ENCODE measurements around the gene PDSS2.
A peak's percentile ranks its signal among the peaks of the same experiment; 100 is the strongest.
"Not testable (repeated sequence)": the region's sequence is repeated elsewhere in the genome, so short reads cannot be mapped to it uniquely, and the experiment has no call there.

The PDSS2 gene

DNA sequence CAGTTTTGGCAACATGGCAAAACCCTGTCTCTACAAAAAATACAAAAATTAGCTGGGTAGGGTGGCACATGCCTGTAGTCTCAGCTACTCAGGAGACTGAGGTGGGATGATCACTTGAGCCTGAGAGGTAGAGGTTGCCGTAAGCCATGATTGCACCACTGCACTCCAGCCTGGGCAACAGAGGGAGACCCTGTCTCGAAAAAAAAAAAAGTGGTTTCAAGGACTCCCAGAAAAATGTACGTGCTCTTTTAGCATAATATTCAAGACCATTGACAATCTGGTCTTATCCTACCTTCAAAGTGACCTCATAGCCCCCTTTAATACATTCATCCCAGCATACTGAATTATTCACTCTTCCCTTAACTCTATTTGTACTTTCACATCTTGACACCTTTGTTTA, 16.0 kb upstream of the PDSS2 start:
- not testable (repeated sequence) for DNase-seq

DNA sequence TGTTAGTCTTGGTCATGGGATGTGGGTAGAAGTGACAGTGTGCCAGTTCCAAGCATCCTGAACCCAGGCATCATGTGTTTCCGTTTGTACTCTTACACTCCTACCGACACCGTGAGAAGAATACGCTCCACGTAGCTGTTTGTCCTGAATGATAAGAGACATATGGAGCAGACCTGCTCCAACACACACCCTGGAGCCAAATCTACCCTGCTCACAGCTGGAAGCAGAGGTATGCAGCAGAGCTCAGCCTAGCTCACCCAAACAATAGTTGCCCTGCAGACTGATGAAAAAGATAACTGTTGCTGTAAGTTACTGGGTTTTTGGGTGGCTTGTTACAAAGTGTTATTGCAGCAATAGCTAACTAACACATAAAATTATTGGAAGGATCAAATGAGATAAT, 14.3 kb upstream of the PDSS2 start:
- no peak for DNase-seq

DNA sequence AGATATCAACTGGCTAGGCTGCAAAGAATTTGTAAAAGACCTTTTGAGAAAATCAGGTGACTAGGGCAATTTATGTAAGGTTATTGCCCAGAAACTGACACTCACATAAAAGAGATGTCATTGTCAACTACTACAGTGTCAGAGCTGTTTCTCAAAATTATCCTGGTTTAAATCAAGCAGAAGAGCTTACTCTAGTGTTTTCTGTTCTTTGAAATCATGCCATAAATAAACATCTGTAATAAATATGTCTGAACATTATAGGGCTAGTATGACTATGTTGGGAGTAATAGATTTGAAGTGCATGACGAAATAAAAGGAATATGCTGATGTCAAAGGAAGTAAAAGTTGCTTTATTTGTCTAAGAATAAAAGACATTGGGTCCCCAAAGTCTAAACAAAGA, 11.0 kb upstream of the PDSS2 start:
- DNase-seq, result no peak

DNA sequence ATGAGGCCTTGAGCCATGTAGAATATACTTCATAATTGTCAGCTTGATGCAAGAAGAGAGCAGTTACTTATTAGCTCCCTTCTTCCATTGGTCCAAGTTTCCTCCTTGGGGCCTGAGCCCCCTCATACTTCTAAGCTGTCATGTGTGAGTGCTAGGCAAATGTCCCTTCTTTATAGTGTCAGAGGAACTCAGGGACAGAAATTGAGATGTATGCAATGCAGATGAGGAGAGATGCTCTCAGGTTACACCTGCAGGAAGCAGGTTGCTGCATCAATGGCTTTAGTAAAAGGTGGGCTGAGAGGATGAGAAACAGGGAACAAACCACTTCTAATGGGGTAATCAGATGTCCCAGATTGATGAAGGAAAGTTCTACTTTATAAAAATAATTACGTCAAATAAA, 6.7 kb upstream of the PDSS2 start:
- no peak for DNase-seq

DNA sequence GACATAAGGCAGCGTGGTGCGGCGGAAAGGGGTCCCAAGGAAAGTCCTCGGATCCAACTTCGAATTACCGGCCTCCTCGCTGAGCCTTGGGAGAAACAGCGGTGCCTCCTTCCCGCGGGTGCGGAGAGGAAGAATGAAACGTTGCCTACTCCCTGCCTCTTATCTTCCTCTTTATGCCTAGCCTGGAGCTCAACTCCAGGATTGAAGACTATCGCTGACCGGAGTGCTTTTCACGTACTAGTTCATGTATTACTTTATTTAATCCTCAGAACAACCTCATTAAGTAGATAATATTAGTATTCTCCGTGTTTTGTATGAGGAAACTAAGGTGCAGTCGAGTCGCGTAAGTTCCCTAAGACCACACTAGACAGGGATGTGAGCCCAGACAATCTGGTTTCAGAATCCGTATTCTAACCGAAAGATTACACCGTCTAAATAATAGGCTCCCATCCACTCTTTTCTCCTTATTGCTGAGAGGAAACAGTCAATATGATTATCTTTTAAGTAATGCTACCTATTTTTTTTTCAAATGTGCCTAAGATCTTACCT, 793 bp upstream of the PDSS2 start:
- DNase-seq, result no peak

DNA sequence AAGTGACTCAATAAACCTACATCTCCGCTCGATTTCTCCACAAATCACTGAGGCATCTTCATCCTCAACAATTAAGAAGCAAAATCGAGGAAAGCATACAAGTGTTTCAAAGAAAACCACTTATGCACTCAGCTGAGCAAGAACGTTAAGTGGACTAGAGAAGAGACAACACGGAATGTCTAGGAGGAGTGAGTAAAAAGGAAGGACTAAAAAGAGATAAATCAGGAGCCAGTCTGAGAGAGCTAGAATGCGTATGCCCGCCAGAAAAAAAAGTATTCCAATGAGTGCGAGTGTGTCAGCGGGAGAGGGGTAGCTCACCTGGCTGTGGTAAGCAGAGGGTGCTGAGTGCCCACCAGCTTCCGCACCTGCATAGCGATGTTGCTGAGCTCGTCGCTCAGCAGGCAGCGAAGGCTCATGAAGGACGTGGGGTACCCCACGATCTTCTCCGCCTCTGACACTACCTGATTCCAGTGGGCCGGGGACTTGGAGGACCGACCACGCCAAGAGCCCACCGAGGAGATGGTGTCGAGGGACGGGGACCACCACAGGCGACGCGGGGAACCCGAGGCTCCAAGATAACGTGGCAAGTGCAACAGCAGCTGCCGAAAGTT, 587 bp downstream of the PDSS2 start:
- no peak for DNase-seq

DNA sequence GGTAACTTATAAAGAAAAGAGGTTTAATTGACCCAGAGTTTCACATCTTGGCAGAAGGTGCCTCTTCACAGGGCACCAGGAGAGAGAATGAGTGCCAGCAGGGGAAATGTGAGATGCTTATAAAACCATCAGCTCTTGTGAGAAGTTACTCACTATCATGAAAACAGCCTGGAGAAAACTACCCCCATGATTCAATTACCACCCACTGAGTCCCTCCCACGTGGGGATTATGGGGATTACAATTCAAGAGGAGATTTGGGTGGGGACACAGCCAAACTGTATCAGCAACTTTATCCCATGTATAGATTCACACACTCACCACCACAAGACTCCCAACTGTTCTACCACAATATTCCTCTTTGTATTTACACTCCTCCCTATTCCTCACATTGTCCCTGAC, 10.6 kb downstream of the PDSS2 start:
- no peak for DNase-seq

DNA sequence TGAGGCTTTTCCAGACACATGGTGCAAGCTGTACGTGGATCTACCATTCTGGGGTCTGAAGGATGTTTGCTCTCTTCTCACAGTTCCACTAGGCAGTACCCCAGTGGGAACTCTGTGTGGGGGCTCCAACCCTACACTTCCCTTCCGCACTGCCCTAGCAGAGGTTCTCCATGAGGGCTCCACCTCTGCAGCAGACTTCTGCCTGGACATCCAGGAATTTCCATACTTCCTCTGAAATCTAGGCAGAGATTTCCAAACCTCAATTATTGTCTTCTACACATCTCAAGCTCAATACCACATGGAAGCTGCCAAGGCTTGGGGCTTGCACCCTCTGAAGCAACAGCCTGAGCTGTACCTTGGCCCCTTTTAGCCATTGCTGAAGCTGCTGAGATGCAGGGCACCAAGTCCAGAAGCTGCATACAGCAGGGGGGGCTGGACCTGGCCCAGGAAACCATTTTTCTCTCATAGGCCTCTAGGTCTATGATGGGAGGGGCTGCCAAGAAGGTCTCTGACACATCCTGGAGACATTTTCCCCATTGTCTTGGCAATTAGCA, 11.6 kb downstream of the PDSS2 start:
- no peak for DNase-seq

DNA sequence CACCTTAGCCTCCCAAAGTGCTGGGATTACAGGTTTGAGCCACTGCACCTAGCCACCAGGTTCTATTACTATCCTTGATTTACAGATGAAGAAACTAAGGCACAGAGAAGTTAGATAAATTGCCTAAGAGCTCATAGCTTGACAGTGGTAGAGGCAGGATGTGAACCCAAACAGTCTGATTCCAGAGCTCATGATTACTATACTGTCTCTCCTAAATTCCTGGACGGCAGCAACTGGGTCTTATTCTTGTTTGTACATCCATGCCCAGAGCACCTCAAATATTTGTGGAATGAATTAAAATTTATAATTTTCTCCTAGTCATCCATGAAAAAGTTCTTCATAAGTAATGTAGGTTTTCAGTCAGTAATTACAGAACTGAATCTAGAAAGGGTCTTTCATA, 15.1 kb downstream of the PDSS2 start:
- DNase-seq, result no peak

DNA sequence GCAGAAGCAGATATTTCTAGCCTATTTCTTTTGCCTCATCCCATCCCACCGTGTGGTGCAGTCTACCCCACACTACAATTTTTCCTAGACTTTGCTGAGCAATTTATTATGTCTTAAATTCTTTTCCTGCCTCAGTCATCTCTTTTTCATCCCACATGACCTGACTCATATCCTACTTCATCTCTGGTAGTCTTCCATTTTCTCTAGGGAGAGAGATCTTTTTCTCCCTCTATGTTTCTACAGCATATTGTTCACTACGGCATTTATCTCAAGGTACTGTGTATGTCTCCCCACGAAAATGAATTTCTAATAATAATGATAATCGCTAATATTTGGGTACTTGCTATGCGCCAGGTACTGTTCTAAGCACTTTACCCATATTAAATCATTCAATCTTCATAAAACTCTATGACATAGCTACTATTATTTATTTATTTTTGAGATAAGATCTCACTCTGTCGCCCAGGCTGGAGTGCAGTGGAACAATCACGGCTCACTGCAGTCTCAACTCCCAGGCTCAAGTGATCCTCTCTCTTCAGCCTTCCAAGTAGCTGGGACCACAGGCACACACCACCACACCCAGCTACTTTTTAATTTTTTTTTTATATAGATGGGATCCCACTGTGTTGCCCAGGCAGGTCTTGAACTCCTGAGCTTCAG, 15.6 kb downstream of the PDSS2 start:
- DNase-seq, result no peak

DNA sequence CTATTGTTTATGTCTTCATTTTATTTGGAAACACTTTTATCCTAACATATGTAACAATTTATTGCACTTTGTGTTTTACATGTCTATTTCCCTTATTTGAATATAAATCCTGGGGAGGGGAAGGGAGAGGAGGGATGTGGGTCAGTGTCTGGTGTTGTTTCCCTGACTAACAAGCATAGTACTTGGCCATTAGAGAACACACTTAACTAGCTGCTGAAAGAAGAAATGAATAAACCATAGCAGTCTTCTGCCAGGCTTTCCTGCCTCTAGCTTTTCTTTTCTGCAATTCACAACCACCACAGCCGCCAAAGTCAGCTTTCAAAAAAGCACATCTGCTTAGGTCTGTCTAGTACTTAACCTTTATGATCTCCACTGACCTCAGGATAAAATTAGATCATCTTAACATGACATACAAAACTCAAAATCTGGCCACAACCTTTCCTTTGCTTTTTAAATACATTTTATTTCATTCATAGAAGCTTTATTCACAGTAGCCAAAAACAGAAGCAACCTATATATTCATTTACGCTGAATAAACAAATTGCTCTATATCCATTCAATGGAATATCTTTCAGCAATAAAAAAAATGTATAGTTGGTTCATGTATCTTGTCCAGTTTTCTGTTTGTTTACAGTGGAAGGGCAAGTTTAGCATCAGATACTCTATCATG, 16.3 kb downstream of the PDSS2 start:
- no peak for DNase-seq

DNA sequence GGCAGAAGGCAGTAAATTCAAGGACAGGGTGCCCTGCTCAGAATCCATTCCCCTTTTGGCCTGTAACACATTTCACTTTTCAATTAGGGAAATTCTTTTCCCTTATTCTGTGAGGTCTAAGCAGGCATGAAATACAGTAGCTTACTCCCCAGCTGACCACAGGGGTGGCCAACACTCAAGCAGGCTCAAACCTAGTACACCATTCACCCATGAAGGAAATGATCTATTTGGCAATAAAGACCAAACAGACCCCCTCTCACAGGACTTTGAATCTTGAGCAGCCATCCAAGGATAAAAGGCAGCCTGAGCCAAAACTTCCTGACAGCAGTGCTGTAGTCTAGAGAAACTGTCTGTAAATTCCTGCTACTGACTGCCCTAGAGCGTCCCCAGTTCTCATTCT, 17.7 kb downstream of the PDSS2 start:
- no peak for DNase-seq

DNA sequence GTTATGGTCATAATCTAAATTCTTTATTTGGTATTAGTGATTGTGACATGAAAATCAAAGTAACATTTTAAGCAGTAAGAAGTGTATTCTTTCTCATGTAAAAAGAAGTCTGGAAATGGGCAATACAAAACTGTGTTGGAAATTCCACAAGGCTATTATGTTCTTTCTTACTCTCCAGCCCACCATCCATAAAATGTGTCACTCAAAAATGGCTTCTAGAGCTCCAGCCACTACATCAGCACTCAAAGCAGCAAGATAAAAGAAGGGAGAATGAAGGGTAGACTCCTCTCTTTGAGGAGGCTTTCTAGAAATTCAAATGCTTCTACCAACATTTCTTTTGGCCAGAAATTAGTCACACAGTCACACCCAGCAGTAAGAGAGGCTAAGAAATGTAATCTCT, 18.4 kb downstream of the PDSS2 start:
- no peak for DNase-seq

DNA sequence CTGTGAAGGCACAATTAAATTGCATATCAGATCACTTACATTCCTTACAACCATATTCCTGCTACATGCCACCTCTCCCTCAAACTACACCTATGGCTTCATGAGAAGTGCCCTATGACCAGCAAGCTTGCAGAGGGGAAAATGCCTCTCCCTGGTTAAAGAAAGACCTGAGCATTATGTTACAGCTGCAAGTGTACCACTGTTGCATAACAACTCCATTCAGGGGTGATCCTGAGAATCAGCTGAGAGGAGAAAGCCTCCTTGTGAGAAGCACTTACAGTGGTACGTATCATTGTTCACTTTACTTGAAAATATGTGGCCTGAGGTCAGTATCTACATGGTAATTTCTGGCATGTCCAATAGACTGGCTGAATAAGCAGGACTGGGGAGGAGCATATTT, 20.0 kb downstream of the PDSS2 start:
- DNase-seq, result no peak

DNA sequence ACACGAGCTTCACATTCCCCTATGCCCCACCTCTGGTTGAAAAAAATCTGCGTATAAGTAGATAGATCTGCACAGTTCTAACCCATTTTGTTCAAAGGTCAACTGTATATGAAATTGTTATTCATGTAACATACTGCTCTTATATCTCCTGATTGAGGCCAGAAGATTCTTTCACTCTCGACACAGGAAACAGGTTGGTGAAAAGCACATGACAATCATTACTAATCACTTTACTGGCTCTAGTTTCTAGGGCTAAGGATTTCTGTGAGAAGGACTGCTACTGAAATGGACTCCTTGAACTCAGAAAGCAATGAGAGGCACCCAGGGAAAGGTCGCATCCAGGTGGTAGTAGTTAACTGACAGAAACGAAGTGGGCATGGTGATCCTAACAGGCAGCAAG, 21.7 kb downstream of the PDSS2 start:
- DNase-seq, result no peak

DNA sequence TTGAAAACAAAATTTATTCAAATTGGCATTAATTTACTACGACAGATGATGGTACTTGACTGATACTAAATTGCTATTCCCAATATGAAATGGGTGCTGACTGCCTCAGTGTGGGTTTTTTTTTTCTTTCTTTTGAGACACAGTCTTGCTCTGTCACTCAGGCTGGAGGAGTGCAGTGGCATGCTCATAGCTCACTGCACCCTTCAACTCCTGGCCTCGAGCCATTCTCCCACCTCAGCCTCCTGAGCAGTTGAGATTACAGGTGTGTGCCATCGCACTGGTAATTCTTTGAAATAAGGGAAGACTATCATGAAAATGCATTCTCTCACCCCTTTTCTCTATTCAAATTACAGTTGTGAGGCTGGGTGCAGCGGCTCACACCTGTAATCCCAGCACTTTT, 22.5 kb downstream of the PDSS2 start:
- no peak for DNase-seq

DNA sequence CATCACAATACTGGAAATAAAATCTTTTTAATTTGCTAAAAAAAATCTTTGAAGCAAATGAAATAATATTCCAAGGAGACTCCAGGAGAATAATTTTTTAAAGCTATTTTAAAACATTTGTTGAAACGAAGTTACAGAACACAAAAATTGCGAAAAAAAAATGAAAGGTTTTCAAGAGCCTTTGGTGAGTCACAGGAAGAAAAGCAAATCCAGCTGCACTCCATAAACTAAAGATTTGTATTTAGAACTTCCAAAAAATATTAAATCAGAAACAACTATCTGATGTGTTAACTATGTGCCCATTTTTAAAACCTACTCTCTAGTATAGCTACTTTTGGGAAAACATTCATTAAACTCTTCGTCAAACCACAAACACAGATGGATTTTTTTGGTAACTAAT, 23.6 kb downstream of the PDSS2 start:
- DNase-seq, result no peak

DNA sequence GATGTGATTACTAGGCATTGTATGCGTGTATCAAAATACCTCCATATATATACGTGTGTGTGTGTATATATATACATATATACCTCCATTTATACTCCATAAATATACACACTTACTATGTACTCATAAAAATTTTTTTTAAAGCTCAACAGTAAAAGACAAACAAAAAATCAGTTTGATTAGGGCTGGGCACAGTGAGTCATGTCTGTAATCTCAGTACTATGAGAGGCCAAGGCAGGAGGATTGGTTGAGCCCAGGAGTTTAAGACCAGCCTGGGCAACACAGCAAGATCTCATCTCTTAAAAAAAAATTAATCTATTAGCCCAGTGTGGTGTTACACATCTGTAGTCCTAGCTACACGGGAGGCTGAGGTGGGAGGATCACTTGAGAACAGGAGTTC, 24.6 kb downstream of the PDSS2 start:
- DNase-seq, result no peak

DNA sequence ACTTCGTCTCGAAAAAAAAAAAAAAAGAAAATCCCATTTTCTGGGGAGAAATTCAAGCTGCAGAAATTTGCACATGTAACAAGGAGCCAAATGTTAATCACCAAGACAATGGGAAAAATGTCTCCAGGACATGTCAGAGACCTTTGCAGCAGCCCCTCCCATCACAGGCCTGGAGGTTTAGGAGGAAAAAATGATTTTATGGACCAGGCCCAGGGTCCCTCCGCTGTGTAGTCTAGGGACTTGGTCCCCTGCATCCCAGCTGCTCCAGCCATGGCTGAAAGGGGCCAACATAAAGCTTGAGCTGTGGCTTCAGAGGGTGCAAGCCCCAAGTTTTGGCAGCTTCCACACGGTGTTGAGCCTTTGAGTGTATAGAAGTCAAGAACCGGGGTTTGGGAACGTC, 33.4 kb downstream of the PDSS2 start:
- not testable (repeated sequence) for DNase-seq

DNA sequence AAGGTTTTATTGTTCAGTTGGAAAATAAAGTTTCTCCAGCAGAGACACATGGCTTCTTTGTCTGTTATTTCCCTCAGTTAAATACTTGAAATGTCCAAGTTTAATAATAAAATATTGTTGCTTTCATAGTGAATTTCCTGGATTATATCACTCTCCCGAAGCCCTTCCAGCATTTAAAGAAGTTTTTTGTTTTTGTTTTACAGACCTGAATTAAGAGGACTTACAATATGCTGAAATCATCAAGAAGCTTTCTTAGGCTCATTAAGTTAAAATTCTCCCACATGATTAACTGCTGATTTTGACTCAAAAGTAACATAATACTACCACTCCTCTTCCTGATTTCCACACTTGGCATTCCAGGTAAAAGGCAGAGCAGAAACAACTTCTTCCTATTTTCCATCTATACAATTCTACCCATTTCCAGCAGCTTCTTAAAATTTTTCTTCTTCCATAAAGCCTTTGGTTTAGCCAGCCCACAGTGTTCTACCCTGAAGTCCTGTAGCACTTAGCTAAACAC, 35.8 kb downstream of the PDSS2 start:
- no peak for DNase-seq

DNA sequence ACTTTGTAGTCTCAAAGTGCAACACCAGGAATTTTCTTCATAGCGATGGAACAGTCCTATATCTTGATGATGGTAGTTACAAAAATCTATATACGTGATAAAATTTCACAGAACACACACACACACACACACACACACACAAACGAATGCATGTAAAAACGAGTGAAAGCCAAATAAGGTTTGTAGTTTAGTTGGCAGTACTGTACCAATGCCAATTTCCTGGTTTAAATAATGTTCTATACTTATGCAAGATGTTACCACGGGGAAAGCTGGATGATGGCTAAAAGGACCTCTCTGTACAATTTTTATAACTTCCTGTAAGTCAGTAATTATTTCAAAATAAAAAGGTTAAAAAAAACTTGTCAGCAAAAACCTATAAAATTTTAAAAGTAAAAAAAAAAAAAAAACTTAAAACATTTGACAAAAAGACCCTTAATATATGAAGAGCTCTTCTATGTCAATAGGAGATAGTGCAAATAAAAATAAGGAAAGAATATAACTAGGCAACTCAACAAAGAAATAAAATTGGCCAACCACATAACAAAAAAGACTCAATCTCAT, 37.6 kb downstream of the PDSS2 start:
- no peak for DNase-seq

DNA sequence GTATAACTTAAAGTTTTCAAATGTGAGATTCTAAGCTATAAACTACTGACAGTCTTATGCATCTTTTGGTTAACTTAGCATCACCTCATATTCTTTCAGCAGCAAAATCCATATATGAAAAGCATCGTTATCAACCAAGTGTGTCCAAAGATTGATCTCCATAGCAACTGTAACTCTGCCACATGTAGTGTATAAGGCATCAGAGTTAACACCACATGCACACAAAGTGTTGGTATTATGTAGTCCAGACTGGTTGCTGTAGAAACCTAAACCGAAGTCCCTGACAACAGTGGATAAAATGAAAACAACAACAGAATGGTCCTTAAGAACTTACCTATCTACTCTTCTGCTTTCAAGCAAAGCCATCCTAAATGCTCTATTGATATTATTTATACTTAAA, 39.6 kb downstream of the PDSS2 start:
- DNase-seq, result no peak

DNA sequence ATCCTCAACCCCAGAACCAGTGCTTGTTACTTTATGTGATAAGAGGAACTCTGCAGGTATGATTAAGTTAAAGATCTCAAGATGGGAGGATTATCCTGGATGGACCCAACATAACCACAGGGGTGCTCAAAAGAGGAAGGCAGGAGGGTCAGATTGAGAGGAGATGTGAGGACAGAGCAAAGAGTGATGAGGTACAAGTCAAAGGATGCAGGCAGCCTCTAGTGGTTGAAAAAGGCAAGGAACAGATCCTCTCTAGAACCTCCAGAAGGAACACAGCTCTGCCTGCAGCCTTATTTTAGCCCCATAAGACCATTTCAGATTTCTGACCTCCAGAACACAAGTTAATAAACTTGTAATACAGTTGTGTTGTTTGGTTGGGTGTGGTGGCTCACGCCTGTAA, 41.2 kb downstream of the PDSS2 start:
- DNase-seq, result peak in 1 of 2 experiments; percentile 4

DNA sequence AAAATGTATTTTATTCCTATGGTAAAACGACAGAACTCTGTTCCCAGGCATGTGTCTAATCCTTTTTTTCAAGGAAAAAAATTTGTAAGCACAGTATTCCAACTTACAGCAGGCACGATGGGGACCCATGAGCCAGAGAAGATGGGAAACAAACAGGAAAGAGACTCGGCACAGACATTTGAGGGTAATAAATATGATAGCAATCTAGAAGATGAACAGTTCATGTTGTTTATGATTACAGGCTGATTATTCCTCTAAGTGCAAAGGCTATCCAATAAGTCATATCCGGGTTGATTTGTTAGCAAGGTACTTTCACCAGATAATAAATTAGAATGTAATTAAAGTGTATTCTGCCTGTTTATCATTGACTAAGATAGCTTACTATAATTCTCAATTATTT, 43.2 kb downstream of the PDSS2 start:
- no peak for DNase-seq

Data from NCI-H446 (cell line).